GM18526 (cell line): ENCODE results near the gene MGST2.

Experiments
- POLR2A ChIP-seq: IDR thresholded peaks from 3 replicates; pipeline ENCODE4 v1.6.1; 2011; ENCODE audit not compliant: insufficient read length; ENCODE audit errors: extremely low read depth

MGST2 gene

GRCh38 chr4:139711461-139711860 is 45.8 kb downstream of the MGST2 start:
- TF ChIP-seq POLR2A = no peak

DNA sequence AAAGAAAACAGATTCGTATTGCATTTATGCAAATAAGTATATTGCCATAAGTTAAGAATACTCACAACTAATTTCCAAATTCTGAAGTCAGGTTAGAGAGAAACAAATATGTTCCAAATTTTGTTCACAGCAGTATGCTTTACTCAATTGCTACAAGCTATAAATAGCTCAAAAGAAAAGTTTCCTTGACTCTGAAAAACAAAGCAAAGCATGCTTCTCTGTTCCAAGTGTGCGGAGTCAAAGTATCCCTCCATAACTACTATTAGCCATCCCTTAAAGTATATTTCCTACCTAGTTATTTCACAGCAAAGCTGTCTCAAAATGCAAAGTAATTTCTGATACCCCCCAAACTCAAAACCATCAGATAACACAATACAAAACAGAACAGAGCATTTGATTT is 47.3 kb downstream of the MGST2 start:
- TF ChIP-seq POLR2A = no peak

DNA sequence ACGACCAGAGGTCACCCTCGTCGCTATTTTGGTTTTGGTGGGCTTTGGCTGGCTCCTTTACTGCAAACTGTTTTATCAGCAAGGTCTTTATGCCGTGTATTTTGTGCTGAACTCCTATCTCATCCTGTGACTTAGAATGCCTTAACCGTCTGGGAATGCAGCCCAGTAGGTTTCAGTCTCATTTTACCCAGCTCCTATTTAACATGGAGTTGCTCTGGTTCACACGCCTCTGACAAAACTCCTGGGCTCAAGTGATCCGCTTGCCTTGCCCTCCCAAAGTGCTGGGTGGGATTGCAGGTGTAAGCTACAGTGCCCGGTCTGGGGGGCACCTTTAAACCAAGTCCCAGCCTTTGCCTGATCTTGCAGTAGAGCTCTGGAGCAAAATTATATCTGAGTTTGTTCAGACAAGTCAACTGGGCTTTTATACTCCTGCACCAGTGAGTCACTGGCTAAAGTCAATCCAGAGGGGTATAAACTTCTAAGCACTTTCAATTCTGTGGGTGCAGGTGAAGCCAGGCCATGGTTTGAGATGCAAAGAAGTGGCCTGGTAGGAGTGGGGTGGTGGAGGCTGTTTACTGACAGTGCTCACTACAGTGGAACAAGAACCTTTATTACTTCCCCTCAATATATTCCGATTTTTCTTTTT is 50.2 kb downstream of the MGST2 start:
- TF ChIP-seq POLR2A = no peak

DNA sequence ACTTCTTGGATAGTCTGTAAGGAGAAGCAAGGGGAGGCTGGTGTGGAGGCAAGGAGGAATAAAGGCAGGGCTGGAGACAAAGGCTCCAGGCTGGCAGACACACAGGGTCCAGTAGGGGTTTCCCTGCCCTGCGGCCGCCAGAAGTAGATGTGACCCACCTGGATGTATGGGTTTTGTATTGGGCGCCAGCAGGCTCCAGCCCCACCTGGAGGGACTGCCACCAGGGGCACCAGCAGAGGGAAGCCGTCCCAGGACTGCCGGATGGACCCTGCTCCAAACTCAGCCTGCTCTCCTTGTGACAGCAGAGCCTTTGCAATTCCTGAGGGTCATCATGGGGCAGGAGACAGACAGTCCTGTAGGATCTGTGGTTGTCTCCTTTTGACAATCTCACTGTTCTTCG is 52.7 kb downstream of the MGST2 start:
- TF ChIP-seq POLR2A = no peak

DNA sequence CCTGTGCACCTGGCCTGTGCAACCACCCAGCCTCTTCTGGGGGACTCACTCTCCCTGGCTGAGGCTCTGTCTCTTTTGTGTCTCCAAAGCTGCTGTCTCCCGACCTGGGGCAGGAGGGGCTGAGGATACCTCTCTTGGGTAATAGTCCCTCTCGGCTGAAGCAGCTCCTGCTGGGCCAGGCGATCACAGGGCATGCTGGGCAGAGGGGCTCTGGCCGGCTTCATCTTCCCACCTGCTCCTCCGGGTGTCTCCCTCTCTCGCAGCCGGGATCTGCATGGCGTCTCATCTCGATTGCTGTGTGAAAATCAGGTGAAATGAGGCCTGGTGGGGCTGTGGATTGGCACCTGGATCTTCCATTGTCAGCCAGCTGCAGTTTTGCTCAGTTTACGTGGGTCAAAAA is 53.2 kb downstream of the MGST2 start:
- TF ChIP-seq POLR2A = no peak

- no peak for TF ChIP-seq POLR2A
These were observed 53.9 kb downstream of the MGST2 start for GRCh38 chr4:139719381-139720101.

DNA sequence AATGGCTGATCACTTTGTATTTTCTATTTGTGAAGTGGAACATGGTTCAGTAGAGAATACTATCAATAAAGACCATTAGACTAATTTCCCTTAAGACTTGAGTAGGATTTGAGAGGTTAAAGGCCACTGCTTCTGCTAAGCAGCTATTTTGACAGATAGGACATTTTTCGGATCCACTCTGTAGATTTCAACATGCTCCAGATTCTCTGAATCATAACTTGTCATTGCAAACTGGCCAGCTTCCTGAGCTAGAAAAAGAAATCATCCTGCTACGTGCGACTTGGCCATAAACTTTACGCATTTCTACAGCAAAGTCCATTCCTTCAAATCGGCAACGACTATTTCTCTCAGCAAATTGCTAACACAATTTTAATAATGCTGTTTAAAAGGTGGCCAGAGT is 55.2 kb downstream of the MGST2 start:
- no peak for TF ChIP-seq POLR2A

- no peak for TF ChIP-seq POLR2A
These were observed 56.2 kb downstream of the MGST2 start for GRCh38 chr4:139721789-139722188.

GRCh38 chr4:139725236-139725635 is 59.6 kb downstream of the MGST2 start:
- TF ChIP-seq POLR2A = no peak

DNA sequence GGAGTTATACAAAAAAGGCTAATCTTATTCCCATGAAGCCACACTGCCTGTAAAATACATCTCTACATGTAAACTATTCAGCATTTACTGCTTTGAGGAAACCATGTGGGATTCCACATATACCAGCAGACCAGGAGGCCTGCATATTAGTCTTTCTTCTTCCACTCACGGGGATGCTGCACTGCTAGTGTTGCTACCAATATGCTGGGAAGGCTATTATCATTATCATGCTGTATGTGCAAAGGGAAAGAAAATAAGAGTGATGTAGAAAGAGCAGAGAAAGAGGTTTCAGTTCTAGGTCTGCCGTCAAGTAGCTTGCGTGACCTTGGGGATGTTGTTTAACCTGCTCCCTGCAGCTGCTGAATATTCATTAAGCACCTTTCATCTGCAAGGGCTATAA is 61.0 kb downstream of the MGST2 start:
- TF ChIP-seq POLR2A = no peak

DNA sequence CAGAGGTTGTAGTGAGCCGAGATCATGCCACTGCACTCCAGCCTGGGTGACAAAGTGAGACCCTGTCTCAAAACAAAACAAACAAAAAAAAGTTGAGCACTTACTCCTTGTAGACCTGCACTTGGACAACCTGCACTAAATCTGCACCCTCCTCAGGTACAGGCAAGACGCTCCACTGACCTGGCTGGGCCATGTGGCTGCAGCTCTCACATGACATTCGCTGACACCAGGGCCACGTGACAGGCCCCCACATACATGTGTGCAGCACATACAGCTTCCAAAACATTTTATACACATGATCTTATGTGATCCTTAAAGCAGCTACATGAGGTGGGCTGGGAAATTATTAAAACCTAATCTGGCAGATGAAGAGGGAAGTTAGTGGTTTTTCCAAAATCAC is 62.5 kb downstream of the MGST2 start:
- TF ChIP-seq POLR2A = no peak

GRCh38 chr4:139728840-139729239 is 63.2 kb downstream of the MGST2 start:
- TF ChIP-seq POLR2A = no peak

GRCh38 chr4:139732991-139733570 is 67.5 kb downstream of the MGST2 start:
- no peak for TF ChIP-seq POLR2A

GRCh38 chr4:139734201-139734874 is 68.7 kb downstream of the MGST2 start:
- TF ChIP-seq POLR2A = no peak

DNA sequence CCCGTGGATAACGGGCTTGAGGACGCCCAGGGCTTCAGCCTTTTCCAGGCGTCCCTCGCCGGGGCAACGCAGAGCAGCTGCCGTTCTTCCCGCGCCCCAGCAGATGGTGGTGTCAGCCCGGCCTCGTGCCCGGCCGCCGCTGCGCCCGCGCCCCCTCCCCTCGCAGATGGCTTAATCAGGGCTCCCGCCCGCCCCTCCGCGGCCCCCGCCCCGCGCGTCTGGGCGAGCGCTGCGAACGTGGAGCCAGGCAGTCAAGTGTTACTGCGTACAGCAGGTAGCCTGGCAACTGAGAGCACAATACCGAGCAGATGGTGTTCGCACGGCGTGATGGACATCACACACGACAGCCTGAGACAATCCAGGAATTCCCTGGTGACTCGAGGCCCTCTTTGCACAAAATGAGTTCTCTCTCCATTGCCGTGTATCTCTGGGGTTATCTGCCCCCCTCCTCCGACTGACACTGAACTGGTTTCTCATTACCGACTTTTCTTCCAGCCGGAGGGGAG is 69.3 kb downstream of the MGST2 start:
- TF ChIP-seq POLR2A = no peak
